H1 (cell line): ENCODE data around the gene LHFPL6. TPM values are rescaled to one million over a fixed set of nuclear protein-coding genes. Genes with fewer than 3 reads are reported as not detected.

ENCODE experiments used
- NRF1 ChIP-seq: IDR thresholded peaks from 2 replicates; pipeline ENCODE4 v1.6.1; 2011; ENCODE audit warnings: mild to moderate bottlenecking, low read depth, low read length, improper control_type of control experiment
- polyA plus RNA-seq, 7 experiments: library from polyadenylated mRNA; depleted of rRNA in 3 of 7; stranded (reverse) in 5 of 7; unstranded in 2 of 7; fragments of >200 nt in 5 of 7; fragments of 200-250 nt in 2 of 7; gene quantifications; 1 replicate in 5 of 7; 2 replicates in 1 of 7; 4 replicates in 1 of 7; pipeline versions ENCODE4 v1.2.1 to v1.2.3, GENCODE V29; 2011 to 2013; ENCODE audit warnings: missing spikeins in 2 of 7, mixed read lengths in 2 of 7
- total RNA-seq: library from RNA; stranded (reverse); fragmentation: NEBNext Ultra II Directional; extraction: Animal tissue kit (Norgen Biotek cat#: 25700); gene quantifications from 2 replicates; pipeline ENCODE4 v1.2.1, GENCODE V29; 2021
- TF ChIP-seq, protein P1 (sequence below): IDR thresholded peaks from 2 replicates; pipeline ENCODE4 v1.6.1; 2012; ENCODE audit warnings: low read length, inconsistent platforms

LHFPL6 gene
- total and polyA plus RNA-seq, 2 of the 8 experiments (the other 6 are each of a cell fraction or from before 2014, with no cell fraction given) = 7.6 to 17.0 TPM

DNA sequence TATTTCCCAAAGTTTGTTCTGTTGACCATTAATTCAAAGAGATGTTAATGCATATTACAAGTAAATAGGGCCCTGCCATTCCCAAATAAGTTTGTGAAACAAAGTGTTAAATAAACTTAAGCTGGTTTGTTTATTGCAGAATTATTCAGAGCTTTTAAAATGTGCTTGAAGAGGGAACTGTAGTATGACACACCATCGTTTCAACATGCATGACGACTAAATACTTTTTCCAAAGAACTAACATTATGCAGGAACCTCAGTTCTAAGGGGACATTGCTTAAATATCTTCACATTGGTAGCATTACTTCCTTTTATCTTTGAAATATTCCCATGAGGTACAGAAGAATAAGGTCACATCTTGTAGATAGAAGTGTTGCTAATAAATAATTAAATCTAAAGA lies 14.6 kb downstream of the LHFPL6 start (continued):
- TF ChIP-seq, protein P1, sequence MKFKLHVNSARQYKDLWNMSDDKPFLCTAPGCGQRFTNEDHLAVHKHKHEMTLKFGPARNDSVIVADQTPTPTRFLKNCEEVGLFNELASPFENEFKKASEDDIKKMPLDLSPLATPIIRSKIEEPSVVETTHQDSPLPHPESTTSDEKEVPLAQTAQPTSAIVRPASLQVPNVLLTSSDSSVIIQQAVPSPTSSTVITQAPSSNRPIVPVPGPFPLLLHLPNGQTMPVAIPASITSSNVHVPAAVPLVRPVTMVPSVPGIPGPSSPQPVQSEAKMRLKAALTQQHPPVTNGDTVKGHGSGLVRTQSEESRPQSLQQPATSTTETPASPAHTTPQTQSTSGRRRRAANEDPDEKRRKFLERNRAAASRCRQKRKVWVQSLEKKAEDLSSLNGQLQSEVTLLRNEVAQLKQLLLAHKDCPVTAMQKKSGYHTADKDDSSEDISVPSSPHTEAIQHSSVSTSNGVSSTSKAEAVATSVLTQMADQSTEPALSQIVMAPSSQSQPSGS = no peak
- TF ChIP-seq NRF1 = no peak
